ENCODE data around the gene PHC2.

- TF ChIP-seq EZH2phosphoT487 (IDR thresholded peaks at IDR 0.05) = no peak
- TF ChIP-seq CTCF (IDR thresholded peaks at IDR 0.05) = no peak
Measured at GRCh38 chr1:33311706-33312412, 119.0 kb downstream of the PHC2 start.
